ENCODE data around the gene CLEC4G. TPM values are rescaled to one million over a fixed set of nuclear protein-coding genes. Genes with fewer than 3 reads are reported as not detected.

CLEC4G gene
- total and polyA plus RNA-seq, 2 of the 13 experiments (the other 11 are each of a cell fraction or from before 2014, with no cell fraction given) = not detected

DNA sequence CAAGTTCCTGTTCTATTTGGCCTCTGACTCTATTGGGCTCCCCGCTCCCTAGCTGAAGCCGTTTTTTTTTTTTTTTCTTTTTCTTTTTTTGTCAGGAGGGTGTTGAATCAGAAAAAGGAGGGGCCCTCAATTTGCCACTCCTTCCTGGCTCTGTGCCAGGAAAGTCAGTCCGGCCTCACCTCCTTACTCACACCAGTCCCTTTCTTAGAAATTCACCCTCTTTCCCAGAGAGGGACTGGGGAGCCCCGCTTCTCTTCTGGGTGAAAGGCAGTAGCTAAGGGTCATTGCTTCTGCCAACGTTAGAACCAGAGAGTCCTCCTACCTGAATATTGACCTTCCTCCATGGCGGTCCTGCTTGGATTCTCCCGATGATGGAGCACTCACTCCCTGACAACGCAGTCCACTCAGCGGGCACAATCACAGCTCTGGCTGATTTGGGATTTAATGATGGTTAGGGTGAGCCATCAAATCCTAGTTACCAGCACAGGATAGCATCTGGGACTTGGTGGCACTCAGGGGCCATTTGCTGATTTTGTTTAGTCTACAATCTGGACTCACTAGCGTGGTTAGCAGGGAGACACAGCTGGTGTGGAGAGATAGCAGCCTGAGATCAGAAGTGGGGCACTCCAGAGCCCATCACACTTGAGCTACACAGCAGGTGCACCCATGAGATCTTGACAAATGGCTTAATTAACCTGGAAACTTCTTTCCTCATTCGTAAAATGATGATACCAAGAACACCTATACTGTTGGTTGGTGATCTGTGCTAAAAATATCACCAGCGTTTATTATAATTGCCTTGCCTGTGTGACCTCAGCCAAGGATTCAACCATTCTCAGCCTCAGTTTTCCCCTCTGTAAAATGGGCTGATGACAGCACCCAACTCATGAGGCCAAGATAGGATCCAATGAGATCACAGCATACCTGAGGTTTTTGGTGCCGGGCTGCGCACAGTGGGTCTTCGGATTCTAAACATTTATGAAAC, 32.2 kb downstream of the CLEC4G start:
- H3K9me3 ChIP-seq (ENCODE audit: low read length) = no peaks in the 10 kb centered on the region
- no peak overlapping the region for H3K27ac ChIP-seq (ENCODE audit: extremely low read length, insufficient read depth, low read length)
- no peak overlapping the region for H3K4me3 ChIP-seq (replicated peaks in 1 of 3; ENCODE audit: insufficient read depth in 1 of 3, low read depth in 2 of 3, low read length in 3 of 3)
- intact Hi-C loops (cut with micrococcal nuclease; ENCODE audit: unreplicated experiment) (no loop called here), in situ Hi-C loops (cut with HindIII; ENCODE audit: extremely low pct_ligation_motif_present, low pct_unique_long_range_greater_than_20kb) (no loop called here)
- ChIA-PET CTCF (ENCODE audit: low intra/inter-chr PET ratio, low total read pairs) (no interaction called here), POLR2A (no interaction called here)
- H3K79me2 ChIP-seq (ENCODE audit: insufficient read depth, low read length) = no peaks in the 10 kb centered on the region
- H3K9ac ChIP-seq (ENCODE audit: insufficient read depth, low read depth, low read length) = no peak overlapping the region
- TF ChIP-seq NCOA1 (CRISPR knock-in tag; IDR thresholded peaks at IDR 0.05) (no peak), HES4 (CRISPR knock-in tag; IDR thresholded peaks at IDR 0.05; ENCODE audit: borderline replicate concordance) (no peak), FOXA1 (IDR thresholded peaks at IDR 0.05) (no peak), FOXA1 (CRISPR knock-in tag; IDR thresholded peaks at IDR 0.05) (no peak), ZKSCAN1 (IDR thresholded peaks at IDR 0.05; ENCODE audit: low read length) (peak; percentile 69), STAG1 (CRISPR knock-in tag; IDR thresholded peaks at IDR 0.05) (no peak), LCORL (IDR thresholded peaks at IDR 0.05) (peak; percentile 62), LCORL (CRISPR knock-in tag; IDR thresholded peaks at IDR 0.05) (no peak), FLYWCH1 (CRISPR knock-in tag; IDR thresholded peaks at IDR 0.05) (no peak), ARHGAP35 (CRISPR knock-in tag; IDR thresholded peaks at IDR 0.05; ENCODE audit: borderline replicate concordance) (no peak), ZNF629 (CRISPR knock-in tag; conservative IDR thresholded peaks at IDR 0.05) (peak; percentile 78)
- TF ChIP-seq, protein P1, sequence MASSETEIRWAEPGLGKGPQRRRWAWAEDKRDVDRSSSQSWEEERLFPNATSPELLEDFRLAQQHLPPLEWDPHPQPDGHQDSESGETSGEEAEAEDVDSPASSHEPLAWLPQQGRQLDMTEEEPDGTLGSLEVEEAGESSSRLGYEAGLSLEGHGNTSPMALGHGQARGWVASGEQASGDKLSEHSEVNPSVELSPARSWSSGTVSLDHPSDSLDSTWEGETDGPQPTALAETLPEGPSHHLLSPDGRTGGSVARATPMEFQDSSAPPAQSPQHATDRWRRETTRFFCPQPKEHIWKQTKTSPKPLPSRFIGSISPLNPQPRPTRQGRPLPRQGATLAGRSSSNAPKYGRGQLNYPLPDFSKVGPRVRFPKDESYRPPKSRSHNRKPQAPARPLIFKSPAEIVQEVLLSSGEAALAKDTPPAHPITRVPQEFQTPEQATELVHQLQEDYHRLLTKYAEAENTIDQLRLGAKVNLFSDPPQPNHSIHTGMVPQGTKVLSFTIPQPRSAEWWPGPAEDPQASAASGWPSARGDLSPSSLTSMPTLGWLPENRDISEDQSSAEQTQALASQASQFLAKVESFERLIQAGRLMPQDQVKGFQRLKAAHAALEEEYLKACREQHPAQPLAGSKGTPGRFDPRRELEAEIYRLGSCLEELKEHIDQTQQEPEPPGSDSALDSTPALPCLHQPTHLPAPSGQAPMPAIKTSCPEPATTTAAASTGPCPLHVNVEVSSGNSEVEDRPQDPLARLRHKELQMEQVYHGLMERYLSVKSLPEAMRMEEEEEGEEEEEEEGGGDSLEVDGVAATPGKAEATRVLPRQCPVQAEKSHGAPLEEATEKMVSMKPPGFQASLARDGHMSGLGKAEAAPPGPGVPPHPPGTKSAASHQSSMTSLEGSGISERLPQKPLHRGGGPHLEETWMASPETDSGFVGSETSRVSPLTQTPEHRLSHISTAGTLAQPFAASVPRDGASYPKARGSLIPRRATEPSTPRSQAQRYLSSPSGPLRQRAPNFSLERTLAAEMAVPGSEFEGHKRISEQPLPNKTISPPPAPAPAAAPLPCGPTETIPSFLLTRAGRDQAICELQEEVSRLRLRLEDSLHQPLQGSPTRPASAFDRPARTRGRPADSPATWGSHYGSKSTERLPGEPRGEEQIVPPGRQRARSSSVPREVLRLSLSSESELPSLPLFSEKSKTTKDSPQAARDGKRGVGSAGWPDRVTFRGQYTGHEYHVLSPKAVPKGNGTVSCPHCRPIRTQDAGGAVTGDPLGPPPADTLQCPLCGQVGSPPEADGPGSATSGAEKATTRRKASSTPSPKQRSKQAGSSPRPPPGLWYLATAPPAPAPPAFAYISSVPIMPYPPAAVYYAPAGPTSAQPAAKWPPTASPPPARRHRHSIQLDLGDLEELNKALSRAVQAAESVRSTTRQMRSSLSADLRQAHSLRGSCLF (CRISPR knock-in tag; IDR thresholded peaks at IDR 0.05; ENCODE audit: borderline replicate concordance) = no peak
- H3K27me3 ChIP-seq (ENCODE audit: control insufficient read depth in 1 of 2, insufficient read depth in 2 of 2, low read length in 2 of 2) = peaks cover 0 to 28% of the 10 kb centered on the region in 2 experiments; a peak in 2 of 5 replicates
- ATAC-seq = no peak
- no peaks in the 10 kb centered on the region for H4K20me1 ChIP-seq (ENCODE audit: insufficient read depth, low read length)
- no peaks in the 10 kb centered on the region for H3K36me3 ChIP-seq (replicated peaks in 1 of 2; ENCODE audit: control insufficient read depth in 1 of 2, insufficient read depth in 2 of 2, low read length in 2 of 2)
- 50% methylated on average over 14 of the region's 15 CpGs for WGBS (ENCODE audit: low lambda C conversion rate)
- H3K4me2 ChIP-seq (ENCODE audit: low read depth, low read length) = no peak overlapping the region
- no peak for DNase-seq (ENCODE audit: low spot score)
- BruUV-seq (replicated peaks) = no TSS peak
- FAIRE-seq = no peak
- peaks cover 11% of the 10 kb centered on the region for H3K4me1 ChIP-seq (ENCODE audit: insufficient read depth, low read length)
- no peak overlapping the region for H2AFZ ChIP-seq (ENCODE audit: low read length)
